ENCODE results near the gene PLEKHG3. TPM values are rescaled to one million over a fixed set of nuclear protein-coding genes. Genes with fewer than 3 reads are reported as not detected.
A peak's percentile ranks its signal among the peaks of the same experiment; 100 is the strongest.

PLEKHG3 gene
- total RNA-seq, 1 experiment from 2014 or later, result 59.3 TPM

DNA sequence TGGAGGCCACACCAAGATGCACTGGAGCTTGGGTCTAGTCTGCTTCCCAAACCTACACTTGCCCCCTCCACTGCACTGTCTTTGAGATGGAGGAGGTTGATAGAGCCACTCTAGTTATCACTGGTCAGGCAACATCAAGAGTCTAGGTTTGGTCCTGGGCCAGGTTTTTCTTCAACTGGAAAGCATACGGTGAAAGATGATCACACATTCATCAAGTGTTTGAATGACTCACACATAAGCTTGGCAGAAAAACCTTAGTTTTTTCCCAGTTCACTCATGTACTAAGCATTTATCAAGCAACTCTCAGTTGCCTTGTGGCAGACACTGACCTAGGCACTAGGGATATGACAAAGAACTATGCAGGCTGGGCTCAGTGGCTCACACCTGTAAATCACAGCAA lies 84.5 kb downstream of the PLEKHG3 start:
- Histone ChIP-seq H3K79me2 (ENCODE audit: low read depth) (no peaks in the 10 kb centered on the region), H3K4me3 (no peak overlapping the region), H3K27me3 (ENCODE audit: insufficient read depth, low read depth) (no peaks in the 10 kb centered on the region), H3K9me3 (ENCODE audit: insufficient read depth, low read depth) (no peaks in the 10 kb centered on the region), H3K27ac (no peak overlapping the region), H3K36me3 (ENCODE audit: low read depth) (no peaks in the 10 kb centered on the region), H4K20me1 (ENCODE audit: insufficient read depth) (no peaks in the 10 kb centered on the region), H3K4me1 (replicated peaks; ENCODE audit: insufficient read depth) (peaks cover 16% of the 10 kb centered on the region), H3K9me2 (ENCODE audit: insufficient read depth) (no peaks in the 10 kb centered on the region), H3F3A (ENCODE audit: insufficient read depth, low read depth) (peaks cover 7% of the 10 kb centered on the region; the same call in 1 of the 2 replicates), H3K4me2 (no peak overlapping the region), H2AFZ (no peak overlapping the region)
- DNase-seq, result peak; percentile 59 to 88
- ChIA-PET POLR2A (ENCODE audit: unreplicated experiment) (interaction anchor here (0.7 kb wide), 2 partner anchors 110 to 307 kb away, joined by 4 to 5 read pairs; no protein-coding TSS in a partner anchor), CTCF (interaction anchor here (0.6 to 0.7 kb wide), 2 partner anchors 30 to 75 kb away, joined by 3 to 4 read pairs; no protein-coding TSS in a partner anchor)
- no peak for TF ChIP-seq EZH2 (IDR thresholded peaks at IDR 0.05; ENCODE audit: low read depth)
- TF ChIP-seq, protein P1, sequence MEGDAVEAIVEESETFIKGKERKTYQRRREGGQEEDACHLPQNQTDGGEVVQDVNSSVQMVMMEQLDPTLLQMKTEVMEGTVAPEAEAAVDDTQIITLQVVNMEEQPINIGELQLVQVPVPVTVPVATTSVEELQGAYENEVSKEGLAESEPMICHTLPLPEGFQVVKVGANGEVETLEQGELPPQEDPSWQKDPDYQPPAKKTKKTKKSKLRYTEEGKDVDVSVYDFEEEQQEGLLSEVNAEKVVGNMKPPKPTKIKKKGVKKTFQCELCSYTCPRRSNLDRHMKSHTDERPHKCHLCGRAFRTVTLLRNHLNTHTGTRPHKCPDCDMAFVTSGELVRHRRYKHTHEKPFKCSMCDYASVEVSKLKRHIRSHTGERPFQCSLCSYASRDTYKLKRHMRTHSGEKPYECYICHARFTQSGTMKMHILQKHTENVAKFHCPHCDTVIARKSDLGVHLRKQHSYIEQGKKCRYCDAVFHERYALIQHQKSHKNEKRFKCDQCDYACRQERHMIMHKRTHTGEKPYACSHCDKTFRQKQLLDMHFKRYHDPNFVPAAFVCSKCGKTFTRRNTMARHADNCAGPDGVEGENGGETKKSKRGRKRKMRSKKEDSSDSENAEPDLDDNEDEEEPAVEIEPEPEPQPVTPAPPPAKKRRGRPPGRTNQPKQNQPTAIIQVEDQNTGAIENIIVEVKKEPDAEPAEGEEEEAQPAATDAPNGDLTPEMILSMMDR (conservative IDR thresholded peaks at IDR 0.05), result no peak
- no TSS peak for BruUV-seq (replicated peaks)
- intact Hi-C loops (cut with micrococcal nuclease; ENCODE audit: unreplicated experiment), result loop anchor here (2.0 kb wide), 1 partner anchor 22 kb away; no protein-coding TSS in a partner anchor

DNA sequence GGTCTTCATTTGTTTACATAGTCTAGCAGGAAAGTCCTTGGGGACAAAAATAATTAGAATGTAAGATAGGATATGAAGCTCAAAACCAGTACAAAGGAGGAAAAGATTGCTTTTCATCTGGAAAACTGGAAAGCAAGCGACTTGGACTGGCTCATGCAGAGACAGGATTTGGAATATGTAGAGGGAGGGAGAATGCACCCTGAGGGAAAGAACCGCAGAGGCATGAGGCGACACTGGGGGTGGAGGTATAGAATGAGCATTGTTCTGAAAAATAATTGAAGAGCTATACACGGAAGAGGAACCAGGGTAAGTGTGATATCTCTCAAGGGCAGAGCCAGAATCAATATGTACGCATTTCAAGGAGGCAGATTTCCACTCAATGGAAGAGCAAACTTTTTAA lies 85.5 kb downstream of the PLEKHG3 start:
- no peaks in the 10 kb centered on the region for H4K20me1 ChIP-seq (ENCODE audit: insufficient read depth)
- no peaks in the 10 kb centered on the region for H3K9me2 ChIP-seq (ENCODE audit: insufficient read depth)
- H2AFZ ChIP-seq, result no peak overlapping the region
- intact Hi-C loops (cut with micrococcal nuclease; ENCODE audit: unreplicated experiment), result loop anchor here (2.0 kb wide), 1 partner anchor 23 kb away; no protein-coding TSS in a partner anchor
- H3K79me2 ChIP-seq (ENCODE audit: low read depth), result no peaks in the 10 kb centered on the region
- no peak overlapping the region for H3K27ac ChIP-seq
- 0 out of 2 replicates have a peak, but pooled peaks cover 6% of the 10 kb centered on the region for H3K27me3 ChIP-seq (ENCODE audit: insufficient read depth, low read depth)
- TF ChIP-seq, protein P1 (conservative IDR thresholded peaks at IDR 0.05), result no peak
- TF ChIP-seq EZH2 (IDR thresholded peaks at IDR 0.05; ENCODE audit: low read depth), result no peak
- CTCF ChIA-PET, result interaction anchor here (0.7 to 0.9 kb wide), 5 partner anchors 11 to 75 kb away, joined by 3 to 7 read pairs (median 4); no protein-coding TSS in a partner anchor
- H3F3A ChIP-seq (ENCODE audit: insufficient read depth, low read depth), result peaks cover 7% of the 10 kb centered on the region; the same call in 1 of the 2 replicates
- H3K36me3 ChIP-seq (ENCODE audit: low read depth), result no peaks in the 10 kb centered on the region
- no peak overlapping the region for H3K4me3 ChIP-seq
- no TSS peak for BruUV-seq (replicated peaks)
- no peak overlapping the region for H3K4me2 ChIP-seq
- H3K4me1 ChIP-seq (replicated peaks; ENCODE audit: insufficient read depth), result peaks cover 16% of the 10 kb centered on the region
- POLR2A ChIA-PET (ENCODE audit: unreplicated experiment), result no interaction called here
- H3K9me3 ChIP-seq (ENCODE audit: insufficient read depth, low read depth), result no peaks in the 10 kb centered on the region
- DNase-seq, result no peak

DNA sequence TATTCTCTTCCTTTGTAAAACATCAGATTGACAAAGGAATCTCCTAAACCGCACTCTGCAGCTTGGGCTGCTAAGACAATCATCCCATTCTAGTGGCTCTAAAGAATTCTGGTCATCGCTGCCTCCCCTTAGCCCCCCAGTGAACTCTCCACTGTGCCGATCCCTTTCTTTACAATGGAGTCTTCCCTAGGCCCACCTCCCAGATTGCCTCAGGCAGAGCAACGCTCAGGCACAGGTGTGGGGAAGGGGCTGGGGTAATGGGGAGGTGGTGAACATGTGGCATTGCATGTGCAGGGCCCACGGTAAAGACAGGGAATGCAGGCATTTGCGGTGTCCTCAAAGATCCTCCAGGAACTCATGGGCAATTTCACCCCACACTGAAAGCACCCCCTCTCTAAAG lies 86.3 kb downstream of the PLEKHG3 start:
- Histone ChIP-seq H3K4me3 (no peak overlapping the region), H3F3A (ENCODE audit: insufficient read depth, low read depth) (peaks cover 7% of the 10 kb centered on the region; the same call in 1 of the 2 replicates), H3K9me2 (ENCODE audit: insufficient read depth) (no peaks in the 10 kb centered on the region), H4K20me1 (ENCODE audit: insufficient read depth) (no peaks in the 10 kb centered on the region), H2AFZ (no peak overlapping the region), H3K27ac (no peak overlapping the region), H3K79me2 (ENCODE audit: low read depth) (no peaks in the 10 kb centered on the region), H3K9me3 (ENCODE audit: insufficient read depth, low read depth) (no peaks in the 10 kb centered on the region), H3K4me1 (replicated peaks; ENCODE audit: insufficient read depth) (peaks cover 16% of the 10 kb centered on the region), H3K36me3 (ENCODE audit: low read depth) (no peaks in the 10 kb centered on the region), H3K27me3 (ENCODE audit: insufficient read depth, low read depth) (0 out of 2 replicates have a peak, but pooled peaks cover 7% of the 10 kb centered on the region), H3K4me2 (no peak overlapping the region)
- TF ChIP-seq, protein P1 (conservative IDR thresholded peaks at IDR 0.05), result no peak
- TF ChIP-seq EZH2 (IDR thresholded peaks at IDR 0.05; ENCODE audit: low read depth), result no peak
- POLR2A ChIA-PET (ENCODE audit: unreplicated experiment), result no interaction called here
- no TSS peak for BruUV-seq (replicated peaks)
- no peak for DNase-seq
- CTCF ChIA-PET, result interaction anchor here (0.7 to 0.8 kb wide), 2 partner anchors 24 to 150 kb away, joined by 3 to 4 read pairs; no protein-coding TSS in a partner anchor
- intact Hi-C loops (cut with micrococcal nuclease; ENCODE audit: unreplicated experiment), result no loop called here
